ENCODE measurements around the gene RNF130.
A peak's percentile ranks its signal among the peaks of the same experiment; 100 is the strongest.

GRCh38 chr5:179907556-179908324 lies 163.8 kb downstream of the RNF130 start, which contains the start of gene TBC1D9B:
- TF ChIP-seq CTCF (IDR thresholded peaks at IDR 0.05) (peak in 3 of 4 experiments; percentile 42 to 62 (median 56)), POLR2A (IDR thresholded peaks at IDR 0.05) (no peak), POLR2AphosphoS5 (IDR thresholded peaks at IDR 0.05) (no peak)

All from prostate gland (tissue), 2 donors.